HG02588 (cell line): ENCODE data around the gene FAM107A.

Experiments used
- ATAC-seq: cut with Tn5 transposase; IDR thresholded peaks from one replicate; pipeline ENCODE4 v1.9.1; 2021; ENCODE audit warnings: mild to moderate bottlenecking, moderate library complexity; ENCODE audit not compliant: unreplicated experiment

FAM107A gene

DNA sequence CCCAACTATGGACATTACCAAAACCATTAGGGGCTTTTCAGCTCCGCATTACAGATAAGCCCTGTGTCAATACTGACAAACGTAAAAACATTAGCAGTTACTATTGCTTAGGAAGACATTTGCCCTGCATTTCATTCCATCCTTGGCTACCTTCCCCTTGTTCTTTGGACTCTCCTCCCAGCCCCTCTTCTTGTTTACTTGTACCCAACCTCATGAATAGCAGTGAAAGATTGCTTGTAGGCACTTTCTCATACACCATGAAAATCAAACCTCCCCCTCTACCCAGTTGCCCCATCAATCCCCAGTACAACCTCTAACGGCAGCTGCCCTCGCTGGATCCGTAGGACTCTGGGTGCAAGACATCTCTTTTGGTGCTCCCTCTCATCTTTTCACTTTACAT is 16.9 kb upstream of the FAM107A start:
- no peak for ATAC-seq

DNA sequence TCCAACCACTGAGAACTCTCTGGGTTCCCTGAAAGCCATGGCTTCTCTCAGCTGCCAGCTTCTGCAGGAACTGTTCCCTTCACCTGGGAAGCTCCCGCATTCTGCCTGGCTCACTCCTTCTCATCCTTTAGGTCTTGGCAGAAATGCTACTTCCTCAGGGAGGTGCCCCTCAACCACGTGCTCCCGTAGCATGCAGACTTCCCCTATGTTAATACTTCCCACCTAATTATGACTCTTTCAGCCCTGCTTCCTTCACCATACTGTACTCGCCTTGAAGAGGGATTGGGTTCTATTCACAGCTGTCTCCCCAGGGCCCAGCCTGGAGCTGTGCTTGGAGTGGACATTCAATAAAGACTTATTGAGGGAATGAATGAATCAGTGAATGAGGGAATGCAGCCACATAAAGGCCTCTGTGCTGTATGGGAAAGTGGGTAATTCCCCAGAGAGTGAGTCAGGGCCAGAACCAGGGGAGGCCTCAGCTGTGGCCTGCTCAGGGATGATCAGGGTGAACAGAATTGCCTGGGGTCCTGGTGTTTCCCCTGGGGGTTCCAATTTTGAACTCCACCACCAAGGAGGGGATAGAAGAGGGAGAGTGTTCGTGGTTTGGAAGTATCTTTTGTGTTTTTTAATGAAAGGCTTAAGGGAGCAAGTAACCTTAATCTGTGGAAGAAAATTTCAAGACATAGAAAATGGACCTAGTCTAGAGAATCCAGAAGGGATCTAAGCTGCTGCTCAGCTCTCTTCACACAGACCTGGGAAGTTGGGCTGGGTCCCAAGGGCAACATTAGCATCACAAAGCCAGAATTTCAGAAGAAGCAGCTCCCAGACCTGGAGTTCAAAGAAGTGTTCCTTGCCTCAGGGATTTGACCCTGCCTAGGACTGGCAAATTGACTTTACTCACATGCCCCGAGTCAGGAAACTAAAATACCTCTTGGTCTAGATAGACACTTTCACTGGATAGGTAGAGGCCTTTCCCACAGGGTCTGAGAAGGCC is 14.6 kb upstream of the FAM107A start:
- ATAC-seq, result no peak

DNA sequence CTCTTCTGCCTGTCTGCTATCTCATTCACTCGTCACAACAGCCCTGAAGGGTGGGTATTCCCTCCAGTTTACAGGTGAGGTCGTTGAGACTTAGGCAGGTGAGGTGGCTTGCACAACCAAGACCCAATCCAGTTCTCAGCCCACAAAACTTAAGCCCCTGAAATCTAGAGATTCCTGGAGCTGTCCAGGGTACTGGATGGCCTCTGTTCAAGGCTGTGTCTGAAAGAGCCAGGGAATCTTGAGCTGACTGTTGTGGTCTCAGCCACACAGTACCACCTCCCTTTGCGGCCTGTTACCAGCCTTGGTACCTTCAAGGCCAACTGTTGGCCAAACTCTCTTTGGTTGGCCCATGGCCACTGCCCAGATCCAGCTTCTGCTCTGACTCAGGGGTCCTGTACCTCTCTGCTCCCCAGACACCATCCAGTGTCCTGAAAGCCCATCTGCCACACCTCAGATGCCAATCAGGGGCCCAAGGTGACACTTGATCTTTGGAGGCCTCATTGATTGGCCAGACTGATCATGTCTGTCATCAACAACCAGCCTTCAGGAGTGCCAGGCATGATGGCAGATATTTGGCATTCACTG is 10.9 kb upstream of the FAM107A start:
- ATAC-seq, result no peak

DNA sequence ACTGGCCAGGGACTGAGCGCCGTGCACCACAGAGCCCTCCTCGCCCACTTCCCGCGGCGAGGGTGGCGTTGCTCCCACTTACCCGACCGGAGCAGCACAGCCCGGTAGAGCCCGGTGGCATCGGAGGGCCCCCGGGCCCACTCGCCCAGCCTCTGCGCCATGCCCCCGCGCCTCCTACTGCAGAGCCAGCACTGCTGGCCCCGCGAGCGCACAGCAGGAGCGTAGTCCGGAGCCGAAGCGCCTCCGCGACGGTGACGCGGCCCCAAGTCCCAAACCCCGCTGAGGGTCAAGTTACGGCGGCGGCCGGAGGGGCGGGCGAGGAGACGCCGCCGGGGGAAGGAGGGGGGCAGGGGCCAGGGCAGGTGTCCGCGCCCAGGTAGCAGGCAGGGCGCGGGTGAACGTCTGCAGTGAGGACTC is 9.6 kb upstream of the FAM107A start:
- no peak for ATAC-seq

DNA sequence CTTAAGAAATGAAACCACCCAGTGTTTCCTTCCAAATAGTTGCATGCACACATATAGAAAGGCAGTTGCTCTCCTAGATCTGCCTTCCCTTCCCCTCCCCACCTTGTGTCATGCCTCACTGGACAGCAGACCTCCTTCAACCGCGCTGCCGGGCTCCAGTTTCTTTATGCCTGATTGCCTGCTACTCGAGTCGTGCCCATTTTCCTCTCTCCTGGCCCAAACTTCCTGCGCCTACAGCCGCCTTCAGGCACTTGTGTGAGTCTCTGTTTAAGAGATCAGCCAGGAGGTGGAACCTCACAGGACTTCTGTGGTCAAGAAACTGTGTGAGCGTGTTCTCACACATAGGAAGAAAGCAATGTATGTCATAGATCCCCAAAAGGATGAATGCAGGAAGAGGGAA is 8.8 kb upstream of the FAM107A start:
- no peak for ATAC-seq

DNA sequence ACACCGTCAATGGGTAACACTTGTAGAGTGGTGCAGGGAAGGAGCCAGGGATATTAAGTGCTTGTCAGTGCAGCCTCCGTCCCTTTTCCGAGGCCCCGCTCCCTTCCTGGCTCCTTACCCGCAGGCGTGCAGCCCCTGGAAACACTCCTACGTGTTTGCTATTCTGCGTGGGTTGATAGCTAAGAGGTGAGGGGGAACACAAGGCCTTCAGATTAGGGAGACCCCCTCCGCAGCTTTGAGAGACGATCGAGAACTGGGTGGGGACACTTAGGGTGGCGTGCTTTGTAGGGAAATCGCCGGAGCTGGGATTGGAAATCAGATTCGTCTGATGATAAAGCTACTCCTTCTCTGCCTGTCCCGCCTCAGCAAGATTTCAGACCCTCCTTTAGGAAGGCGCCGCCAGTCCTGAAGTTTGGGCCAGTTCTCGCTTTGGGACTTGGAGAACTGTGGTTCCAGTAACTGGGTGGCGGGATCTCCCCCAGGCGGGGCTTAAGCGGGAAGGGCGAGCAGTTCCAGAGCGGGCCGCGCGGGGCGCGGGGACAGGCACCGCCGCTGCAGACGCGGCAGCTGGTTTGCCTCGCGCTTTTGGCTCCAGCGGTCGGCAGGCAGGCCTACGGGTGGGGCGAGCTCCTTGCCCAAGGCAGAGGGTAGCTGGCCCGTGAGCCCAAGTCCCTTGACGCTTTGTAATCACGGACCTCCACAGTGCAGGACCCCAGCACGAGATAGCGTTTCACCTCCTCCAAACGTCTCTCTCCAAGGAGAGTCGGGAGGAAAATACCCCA is 8.0 kb upstream of the FAM107A start:
- ATAC-seq, result peak; percentile 92

DNA sequence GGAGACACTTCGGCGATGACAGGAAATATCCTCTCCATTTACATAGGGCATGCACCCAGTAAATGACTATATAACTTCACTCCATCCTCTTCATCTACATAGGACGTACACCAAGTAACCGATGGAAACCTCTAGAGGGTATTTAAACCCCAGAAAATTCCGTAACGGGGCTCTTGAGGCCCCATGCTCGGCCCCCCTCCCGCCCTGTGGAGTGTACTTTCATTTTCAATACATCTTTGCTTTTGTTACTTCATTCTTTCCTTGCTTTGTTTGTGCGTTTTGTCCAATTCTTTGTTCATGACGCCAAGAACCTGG is 7.5 kb upstream of the FAM107A start:
- ATAC-seq, result no peak

DNA sequence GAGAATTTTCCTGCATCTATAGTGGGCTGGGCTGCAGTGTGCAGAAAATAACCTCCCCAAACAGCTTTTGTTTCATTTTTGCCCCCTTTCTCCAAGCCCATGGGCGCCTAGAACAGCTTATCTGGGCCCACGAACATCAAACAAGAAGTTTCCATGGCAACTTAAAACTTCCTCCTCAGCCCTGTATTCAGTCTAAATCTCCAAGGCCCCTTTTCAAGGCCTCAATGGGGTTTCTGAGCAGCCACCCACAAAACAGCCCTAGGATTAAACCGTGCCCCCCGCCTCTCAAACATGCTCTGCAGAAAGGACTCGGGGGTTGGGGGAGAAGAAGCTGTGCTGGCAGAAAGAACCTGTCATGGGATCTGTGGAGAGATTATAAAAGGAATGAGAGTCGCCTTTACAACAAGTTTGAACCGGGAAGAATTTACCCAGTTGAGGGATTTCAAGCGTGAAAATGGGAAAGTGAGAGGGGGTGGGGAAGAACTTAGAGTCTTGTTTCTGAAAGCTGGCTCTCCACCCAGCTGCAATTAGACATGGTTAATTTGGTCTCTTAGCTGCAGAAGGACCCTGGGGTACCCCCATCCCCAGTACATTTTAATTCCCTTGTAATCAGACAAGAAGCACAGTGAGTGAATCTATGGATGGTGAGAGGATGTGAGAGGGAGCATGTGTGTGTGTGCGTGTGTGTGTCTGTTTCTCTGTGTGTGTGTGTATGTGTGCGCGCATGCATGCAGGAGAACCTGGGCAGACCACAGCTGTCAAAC is 4.3 kb upstream of the FAM107A start:
- no peak for ATAC-seq

DNA sequence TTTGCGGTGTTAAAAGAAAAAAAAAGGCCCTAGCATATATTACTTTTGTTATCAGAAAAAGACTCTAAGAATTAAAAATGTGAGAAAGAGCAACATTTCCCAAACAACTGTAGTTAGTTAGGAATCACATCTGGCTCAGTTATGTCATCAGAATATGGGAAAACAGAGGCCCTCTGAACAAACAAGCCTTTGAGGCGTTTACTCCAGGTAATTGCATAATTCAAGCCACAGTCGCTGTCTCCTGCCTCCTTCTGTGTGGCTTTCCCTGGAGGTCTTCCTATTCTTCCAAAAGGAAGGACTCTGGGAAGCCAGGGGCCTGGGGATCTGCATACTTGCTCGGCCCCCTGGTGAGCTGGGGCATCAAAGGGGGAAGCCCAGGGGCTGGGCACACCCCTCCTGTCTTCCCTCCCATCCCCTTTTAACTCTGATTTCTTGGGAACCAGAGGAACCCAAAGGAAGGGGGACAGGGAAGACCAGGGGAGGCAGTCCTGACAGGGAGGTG is 3.7 kb upstream of the FAM107A start:
- ATAC-seq, result no peak

DNA sequence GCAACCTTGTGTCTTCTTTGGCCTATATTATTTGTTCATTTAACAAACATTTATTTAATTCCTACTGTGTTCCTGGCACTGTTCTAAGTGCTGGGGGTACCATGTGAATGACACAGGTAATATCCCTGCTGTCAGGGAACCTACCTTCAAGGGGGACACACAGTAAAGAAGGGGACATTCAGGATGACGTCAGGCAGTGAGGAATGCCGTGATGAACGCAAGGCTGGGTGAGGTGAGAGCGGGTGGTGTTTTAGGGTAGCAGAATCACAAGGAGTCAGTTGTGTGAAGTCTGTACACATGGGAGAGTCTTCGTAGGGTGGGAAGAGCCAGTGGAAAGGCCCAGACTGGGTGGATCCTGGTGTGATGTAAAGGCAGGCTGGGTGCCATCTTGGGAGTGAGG is 1.7 kb upstream of the FAM107A start:
- no peak for ATAC-seq

DNA sequence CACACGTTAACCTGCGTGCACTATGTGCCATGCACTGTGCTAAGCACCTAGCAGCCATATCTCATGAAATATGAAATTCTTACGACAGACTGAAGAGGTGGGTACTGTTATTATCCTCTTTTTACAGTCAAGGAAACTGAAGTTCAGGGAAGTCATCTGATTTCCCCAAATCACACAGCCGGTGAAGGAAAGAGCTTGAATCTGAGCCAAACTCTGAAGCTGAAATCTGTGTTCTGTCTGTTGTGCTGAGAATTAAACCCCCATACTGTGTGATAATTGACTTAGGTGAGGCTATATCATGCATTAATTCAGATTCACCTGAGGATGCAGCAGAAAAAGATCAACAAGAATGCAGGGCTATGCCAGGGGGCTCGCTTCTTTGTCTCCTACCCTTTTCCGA is 475 bp downstream of the FAM107A start:
- ATAC-seq, result no peak

DNA sequence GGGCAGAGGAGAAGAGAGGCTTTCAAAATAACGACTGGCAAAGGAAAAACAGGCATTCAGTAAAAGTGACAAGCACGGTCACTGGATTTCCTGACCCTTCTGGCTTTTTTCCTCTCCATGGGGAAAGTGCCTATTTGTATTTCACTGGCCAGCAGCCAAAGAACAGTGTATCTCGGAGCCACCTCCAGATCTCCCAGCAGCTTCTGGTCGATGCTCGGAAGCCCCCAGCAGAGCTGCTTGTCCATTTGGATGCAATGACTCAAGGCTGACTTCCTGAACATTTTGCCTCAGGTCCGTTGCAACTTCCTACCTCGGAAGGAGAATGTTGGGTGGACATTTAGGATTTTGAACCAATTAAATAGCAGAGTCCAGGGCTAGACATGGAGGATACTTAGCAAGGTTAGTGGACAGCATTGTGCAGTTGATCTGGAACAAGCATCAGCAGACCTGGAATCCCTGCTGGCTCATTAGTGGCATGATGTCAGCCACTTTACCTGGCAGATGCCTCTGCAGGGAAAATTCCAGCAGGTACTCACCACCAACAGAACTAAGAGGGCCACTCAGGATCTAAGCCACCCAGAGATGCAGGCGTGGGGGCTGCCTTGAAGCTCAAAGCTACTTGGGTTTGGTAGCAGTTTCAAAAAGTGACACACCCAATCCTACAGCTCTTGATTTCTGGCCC is 1.1 kb downstream of the FAM107A start:
- ATAC-seq, result no peak

DNA sequence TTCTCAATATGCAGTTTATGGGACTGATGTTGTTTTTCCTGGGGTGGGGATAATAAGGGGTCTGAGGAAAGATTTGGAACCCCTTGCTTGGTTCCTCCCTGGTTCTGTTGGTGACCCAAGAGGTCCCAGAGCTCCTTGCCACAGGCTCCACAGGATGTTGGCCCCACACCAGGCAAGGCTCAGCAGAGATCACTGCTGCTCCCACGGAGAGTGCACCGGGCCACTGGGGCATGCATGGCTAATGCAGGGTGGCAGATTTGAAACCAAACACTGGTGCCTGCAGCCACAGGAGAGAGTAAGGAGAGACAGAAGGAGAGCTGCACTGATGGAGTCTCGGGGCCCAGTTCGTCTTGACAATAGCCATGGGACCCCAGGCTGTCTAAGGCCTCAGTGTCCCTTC is 2.5 kb downstream of the FAM107A start:
- no peak for ATAC-seq

DNA sequence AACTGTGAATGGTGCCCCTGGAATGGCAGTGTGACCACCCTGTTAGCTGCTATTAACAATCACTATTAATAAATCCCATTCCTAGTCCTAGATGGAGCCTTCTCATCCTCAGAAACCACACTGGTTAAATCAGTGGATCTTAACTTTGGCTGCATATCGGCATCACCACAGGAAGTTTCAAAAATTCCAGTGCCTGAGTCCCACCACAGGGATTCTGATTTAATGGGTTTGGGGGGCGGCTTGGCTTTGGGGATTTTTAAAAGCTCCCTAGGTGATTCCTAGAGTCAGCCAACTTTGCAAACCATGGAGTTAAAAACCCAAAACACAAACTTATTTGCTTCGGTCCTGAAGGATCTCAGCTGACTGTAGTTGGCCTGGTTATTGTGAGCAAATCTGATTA is 3.1 kb downstream of the FAM107A start:
- no peak for ATAC-seq

DNA sequence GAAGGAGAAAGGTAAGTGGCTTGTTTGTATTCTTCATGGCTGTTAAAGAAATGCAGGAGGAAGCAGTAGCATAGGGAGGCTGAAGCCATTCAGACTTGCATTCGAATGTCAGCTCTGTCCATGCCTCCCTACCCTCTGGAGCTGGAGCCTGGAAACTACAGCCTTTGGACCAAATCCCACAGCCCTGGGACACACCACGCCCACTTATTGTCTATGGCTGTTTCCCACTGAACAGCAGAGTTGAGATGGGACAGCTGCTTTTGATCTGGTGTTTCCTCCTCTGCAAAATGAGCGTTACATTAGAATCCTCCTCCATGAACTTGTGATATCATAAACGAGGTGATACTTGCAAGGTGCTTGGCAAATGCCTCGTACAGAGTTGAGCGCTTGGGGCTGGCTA is 3.6 kb downstream of the FAM107A start:
- ATAC-seq, result no peak

DNA sequence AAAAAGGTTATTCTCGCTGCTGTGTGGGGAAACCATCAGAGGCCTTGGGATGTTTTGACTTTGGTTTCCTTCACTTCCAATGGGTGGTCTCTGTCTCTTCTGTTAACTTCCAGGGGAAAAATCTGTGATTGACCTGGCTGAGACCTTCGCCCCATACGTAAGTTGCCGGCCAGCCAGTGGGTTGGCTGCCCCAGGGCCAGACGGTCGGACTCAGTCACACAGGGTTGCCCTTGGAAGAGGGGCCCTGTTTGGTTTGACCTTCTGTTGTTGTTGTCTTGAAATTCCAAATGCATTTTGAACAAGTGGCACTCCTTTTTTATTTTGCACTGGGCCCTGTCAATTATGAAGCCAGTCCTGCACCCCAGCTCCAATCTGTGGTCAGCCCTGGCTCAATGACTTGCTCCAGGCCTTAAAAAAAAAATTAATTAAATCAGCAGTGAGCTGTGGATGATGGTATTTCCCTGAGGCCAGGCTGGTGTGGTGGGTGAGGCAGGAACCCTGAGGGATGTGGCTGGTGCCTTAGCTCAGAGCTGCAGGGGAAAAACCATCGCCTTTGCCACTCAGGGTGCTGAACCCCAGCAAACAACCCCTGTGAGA is 4.5 kb downstream of the FAM107A start:
- no peak for ATAC-seq

DNA sequence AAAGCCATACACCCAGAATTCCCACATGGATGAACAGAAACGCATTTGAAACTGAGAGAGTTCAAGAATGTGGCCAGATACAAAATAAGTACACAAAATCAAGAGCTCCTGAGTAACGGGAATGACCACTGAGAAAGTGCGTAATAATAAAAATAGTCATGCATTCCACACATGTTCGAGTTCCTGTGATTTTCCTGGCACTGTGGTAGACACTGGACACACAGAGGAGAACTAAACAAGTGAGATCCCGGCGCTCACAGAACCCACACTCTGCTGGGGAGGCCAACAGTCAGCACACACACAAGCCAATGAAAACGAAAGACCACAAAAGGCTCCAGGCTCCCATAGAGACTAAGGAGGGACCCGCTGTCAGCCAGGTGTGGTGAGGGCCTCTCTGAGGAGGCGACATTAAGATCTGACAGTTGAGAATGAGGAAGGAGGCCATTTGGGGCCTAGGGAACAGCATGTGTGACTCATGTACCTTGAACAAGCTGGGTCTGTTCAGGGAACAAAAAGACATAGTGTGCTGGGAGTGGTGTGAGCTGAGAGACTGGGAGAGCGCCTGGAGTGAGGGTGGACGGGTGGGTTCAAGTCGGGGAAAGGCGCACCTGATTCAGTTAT is 5.1 kb downstream of the FAM107A start:
- ATAC-seq, result no peak

DNA sequence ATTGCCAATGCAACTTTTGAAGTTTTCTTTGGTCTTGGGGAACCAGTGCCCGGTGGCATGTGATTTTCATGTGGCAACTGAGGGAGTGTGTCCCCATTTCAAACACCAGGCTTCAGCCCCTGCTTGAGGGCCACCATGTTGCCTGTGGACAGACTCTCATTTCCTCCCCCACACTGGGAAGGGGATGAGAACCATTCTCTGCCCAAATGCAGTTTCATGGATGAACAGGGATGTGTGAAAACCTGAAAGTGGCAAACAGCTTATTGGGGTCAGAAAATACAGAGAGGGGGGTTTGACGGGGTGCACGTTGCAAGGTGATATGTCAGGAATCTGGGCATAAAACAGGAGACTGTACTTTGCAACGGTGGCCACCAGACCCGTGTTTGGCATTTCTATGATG is 6.3 kb downstream of the FAM107A start:
- ATAC-seq, result no peak

DNA sequence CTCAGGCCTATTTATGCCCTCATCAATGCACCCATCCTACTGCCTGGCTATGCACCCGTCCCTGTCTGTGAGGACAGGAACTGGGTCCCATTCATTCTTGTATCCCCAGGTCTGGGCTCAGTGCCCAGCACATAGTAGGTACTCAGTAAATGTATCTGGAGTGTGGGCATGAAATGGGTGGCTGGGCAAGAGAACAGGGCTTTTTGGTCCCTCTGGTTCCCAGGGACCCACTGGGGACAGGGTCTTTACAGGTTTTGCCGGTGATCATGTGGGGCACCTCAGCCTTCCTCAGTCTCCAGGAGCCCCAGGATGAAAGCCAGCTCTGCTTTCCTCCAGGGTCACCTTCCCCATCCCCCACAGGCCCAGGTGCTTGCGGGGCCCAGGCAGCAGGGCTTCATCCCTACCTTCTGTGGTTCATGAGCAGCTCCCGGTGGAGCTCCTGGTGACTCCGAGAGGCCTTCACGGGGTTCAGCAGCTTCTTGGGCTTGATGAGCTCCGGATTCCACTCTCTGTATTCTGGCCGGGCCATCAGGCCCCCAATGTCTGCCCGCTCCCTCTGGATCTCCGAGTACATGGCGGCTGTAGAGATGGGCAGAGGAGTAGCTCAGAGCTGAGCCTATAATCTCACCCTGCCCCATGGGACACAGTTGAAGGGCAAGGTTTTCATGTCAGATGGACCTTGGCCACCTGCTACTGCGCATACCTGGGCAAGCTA is 7.7 kb downstream of the FAM107A start:
- ATAC-seq, result no peak
